GM18519 (cell line): ENCODE results near the gene TM9SF2.

ENCODE experiments used
- ATAC-seq: cut with Tn5 transposase; IDR thresholded peaks from one replicate; pipeline ENCODE4 v1.9.1; 2021; ENCODE audit warnings: mild to moderate bottlenecking, moderate library complexity; ENCODE audit not compliant: unreplicated experiment, low FRiP score

The TM9SF2 gene

DNA sequence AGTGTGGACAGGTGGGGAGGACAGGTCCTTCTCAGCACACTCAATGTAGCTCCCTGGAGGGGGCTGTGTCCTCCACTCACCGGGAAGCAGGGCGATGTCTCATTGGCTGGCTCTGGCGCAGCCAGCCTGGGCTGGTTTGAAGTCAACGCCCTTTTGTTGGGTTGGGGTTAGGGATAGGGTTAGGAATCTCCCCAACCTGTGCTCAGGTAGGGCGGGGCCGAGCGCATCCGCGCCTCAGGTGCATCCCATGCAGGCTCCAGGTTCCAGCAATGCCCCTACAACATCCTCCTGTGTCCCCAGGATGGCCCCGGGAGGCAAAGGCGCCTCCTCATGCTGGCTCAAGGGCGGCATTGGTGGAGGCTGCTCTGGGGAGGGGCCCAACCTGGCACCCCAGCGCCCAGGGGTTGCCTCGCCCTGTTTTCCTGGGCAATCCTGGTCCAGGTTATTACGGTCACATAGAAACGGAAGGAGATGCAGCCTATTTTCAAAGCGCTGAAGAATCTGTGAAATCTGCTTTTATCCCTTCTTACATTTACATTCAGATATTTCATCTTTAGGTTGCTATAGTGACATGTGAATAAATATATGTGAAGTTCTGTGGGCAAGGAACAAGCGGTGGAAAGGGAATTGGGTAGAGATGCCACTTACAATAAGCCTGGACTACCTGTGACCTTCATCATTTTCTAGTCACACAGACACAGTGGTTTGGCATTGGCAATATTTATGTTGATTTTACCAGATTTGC, 74.3 kb downstream of the TM9SF2 start:
- ATAC-seq: no peak

DNA sequence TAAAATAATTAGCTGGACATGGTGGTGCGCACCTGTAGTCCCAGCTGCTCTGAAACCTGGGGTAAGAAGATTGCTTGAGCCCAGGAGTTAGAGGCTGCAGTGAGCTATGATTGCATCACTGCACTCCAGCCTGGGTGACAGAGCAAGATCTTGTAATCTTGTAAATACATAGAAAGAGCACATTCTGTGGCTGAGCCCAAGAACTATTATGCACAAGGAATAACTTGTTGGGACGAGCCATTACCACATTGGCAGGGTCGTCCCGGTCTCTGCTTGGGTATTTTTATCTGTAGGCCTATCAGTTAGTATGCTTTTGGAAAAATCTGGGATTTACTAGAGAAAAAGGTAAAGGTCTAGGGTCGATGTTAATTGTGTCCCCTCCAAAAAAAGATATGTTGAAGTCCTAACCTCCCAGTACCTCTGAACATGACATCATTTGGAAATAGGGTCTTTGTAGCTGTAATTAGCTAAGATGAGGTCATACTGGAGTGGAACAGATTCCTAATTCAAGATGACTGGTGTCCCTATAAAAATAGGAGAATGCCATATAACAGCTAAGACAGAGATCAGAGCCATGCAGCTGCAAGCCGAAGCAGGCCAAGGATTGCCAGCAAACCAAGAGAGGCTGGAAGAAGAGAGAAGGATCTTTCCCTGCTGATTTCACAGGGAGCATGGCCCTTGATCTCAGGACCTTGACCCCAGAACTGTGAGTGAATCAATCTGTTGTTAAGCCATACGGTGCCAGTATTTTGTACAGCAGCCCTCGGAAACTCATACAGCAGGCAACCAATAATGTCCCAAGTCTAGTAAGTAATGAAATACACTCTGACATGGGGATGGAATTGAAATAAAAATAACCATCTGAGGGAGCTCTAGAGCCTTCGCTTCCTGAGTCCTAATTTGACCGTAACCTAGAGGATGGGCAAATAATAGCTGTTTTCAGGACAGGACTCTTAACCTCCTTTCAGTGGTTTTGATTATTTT, 77.0 kb downstream of the TM9SF2 start:
- ATAC-seq: no peak

DNA sequence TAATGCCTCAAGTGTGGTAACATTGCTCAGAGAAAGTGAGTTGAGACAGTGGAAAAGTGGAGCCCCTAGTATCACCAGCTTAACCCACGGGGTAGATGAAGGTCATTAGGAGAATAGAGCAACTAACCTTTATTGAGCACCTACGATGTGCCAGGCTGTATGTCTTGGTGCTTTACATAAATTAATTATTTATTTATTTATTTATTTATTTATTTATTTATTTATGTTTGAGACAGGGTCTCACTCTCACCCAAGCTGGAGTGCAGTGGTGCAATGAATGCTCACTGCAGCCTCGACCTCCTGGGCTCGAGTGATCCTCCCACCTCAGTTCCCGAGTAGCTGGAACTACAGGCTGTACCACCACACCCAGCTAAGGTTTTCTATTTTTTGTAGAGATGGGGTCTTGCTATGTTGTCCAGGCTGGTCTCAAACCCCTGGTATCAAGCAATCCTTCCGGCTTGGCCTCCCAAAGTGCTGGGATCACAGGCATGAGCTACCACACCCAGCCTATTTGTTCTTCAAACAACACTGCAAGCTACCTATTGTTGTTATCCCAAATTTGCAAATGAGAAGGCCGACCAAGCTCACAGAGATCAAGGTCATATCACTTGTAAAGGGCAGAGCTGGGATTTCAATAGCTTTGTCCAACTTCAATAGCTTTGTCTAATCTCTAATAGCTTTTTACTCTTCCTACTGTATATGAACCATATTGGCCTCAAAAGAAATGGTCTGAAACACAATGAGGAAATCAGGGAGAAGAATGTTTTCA, 79.4 kb downstream of the TM9SF2 start:
- ATAC-seq: no peak

DNA sequence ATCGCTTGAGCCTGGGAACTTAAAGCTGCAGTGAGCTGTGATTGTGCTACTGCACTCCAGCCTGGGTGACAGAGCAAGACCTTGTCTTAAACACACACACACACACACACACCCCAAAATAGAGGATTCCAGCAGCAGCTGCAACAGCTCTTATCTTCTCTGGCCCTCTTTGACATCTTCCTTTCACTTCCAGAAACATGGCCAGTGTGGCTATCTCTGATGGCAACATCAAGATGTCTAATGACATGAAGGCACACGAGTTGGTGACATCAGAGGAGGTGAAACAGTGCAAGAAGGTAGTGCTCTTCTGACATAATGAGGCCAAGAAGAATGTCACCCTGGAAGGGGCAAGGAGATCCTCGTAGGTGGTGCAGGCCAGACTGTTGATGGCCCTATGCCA, 81.2 kb downstream of the TM9SF2 start:
- no peak for ATAC-seq

DNA sequence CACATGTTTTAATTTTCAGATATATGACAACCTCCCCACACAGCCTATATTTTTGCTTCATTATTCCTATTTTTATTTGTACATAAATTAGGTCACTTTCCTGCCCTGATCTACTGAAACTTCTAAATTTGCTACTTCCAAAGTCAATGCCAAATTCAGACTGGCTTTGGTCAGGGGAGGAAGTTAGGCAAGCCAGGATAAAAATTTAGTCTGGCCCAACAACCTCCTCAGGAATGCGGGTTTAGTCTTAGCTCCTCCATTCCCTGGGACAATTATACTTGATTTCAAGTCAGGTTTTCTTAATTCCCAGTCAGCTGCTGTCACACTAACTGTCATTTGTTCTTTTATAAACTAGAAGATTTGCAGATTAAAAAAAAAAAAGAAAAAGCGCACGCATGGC, 84.3 kb downstream of the TM9SF2 start:
- ATAC-seq: no peak

DNA sequence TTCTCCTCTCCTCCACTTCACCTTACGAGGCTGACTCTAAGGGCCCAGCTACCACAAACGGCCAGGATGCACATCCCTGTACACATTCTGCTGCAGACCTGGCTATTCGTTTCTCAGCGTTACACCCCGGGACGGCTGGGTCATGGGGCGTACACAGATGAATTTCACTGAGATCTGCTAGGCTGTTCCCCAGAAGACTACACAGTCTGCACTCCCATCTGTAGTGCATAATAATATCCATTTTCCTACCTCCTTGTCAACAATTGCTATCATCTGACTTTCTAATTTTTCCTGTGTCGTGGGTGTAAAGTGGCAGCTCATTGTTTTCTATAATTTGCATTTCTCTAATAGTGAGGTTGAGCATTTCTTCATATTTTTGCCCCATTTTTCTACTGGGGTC, 85.7 kb downstream of the TM9SF2 start:
- no peak for ATAC-seq

DNA sequence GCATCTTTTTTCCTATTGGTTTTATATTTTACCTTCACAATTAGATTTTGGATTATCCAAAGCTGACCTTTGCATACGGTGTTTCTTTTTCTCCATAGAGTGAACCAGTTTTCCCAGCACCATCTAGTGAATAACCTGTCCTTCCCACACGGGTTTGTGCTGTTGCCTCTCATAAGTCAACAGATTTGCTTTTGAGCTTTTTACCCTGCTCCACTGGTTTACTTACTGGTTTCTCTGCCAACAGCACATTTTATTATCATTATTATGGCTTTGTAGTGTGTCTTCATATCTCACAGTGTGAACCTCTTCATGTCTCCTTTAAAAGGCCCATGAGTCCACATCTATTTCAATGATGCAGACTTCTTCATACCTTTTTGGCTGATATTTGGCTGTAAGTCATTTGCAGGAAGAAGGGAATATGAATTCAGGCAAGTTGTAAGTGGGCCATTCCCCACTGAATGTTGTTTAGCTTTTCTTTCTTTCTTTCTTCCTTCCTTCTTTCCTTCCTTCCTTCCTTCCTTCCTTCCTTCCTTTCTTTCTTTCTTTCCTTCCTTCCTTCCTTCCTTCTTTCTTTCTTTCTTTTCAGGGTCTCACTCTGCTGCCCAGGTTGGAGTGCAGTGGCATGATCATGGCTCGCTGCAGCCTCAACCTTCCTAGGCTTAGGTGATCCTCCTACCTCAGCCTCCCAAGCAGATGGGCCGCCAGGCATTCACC, 86.8 kb downstream of the TM9SF2 start:
- ATAC-seq: no peak

DNA sequence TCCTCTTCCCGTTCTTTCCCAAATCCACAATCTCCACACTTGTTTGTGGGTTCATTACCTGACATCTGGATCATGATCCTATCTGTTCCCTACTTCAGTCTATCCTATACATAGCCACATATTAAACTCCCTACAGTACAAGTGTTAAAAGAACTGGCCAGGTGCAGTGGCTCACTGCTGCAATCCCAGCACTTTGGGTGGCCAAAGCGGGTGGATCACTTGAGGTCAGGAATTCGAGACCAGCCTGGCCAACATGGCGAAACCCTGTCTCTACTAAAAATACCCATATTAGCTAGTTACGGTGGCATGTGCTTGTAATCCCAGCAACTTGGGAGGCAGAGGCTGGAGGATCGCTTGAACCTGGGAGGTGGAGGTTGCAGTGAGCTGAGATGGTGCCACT, 88.3 kb downstream of the TM9SF2 start:
- ATAC-seq: no peak

DNA sequence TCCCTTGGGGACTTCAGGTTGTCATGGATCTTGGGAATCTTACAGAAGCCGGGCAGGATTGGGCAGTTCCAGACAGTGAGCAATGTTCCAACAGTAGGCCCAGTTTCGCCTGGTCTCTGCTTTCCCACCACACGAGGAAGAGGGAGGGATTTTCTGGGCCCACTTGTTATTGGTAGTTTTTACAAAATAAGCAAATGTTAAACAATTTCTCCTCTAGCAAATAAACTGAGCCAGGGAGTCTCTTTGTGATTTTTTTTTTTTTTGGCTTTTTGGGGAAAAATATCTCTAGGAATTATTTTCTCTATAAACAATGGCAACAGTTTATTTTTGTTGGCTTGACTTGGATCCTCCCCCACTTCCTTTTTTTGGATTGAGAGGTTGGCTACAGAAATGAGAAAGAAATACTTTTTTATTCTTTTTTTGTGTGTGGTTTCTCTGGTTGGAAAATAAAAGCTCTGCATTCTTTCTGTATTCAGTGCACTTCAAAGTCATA, 89.3 kb downstream of the TM9SF2 start:
- ATAC-seq: no peak

DNA sequence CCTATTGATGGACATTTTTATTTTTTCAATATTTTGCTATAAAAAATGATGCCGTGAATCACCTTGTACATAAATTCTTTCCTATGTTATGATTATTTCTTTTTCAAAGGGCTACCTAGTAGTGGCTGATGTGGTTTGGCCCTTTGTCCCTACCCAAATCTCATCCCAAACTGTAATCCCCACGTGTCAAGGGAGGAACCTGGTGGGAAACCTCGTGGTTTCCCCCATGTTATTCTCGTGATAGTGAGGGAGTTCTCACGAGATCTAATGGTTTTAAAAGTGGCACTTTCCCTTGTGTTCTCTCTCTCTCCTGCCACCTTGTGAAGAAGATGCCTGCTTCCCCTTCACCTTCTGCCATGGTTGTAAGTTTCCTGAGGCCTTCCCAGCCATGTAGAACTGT, 94.9 kb downstream of the TM9SF2 start:
- ATAC-seq: no peak

DNA sequence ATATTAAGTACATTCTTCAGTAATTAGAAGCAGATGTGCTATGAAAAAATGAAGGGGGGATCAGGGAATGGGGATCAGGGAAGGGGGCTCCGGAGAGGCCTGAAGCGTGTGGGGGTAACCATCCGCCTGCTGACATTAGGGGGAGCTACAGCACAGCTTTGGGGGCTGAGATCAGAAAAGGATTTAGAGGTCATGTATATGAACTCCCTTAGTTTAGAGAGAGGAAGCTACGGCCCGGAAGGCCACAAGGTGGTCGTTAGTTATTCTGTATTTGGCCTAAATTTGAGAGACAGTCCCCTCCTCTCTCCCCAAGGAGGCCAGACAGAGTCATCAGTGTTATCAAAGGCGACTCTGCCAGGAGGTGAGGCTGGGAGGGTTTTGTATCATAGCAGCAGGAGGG, 99.0 kb downstream of the TM9SF2 start:
- no peak for ATAC-seq

DNA sequence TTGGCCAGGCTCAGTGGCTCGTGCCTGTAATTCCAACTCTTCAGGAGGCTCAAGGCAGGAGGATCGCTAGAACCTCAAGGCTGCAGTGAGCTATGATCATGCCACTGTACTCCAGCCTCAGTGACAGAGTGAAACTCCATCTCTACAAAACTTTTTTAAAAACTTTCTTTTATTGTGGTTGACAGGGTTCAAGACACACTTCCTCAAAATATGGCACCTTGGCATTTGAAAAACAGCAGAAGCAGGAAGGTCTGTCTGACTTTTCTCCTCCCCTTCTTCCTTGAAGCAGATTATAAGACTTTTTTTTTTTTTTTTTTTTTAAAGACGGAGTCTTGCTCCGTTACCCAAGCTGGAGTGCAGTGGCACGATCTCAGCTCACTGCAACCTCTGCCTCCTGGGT, 100.3 kb downstream of the TM9SF2 start:
- ATAC-seq: no peak

DNA sequence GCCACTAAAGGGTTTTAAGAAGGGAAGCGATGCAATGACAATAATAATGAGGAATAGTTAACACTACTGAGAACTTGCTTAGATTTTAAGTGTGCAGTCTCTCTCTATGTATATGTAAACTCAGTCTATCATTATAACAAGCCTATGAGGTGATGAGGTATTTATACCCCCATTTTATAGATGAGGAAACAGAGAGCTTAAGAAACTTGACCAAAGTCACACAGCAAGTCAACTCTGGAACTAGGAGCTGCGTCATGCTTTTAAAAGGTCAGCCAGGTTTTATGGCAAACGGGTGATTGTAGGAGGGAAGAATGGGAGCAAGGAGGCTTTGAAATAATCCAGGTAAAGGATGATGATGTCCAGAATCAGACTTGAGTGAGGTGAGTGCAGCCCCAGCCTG, 103.4 kb downstream of the TM9SF2 start:
- ATAC-seq: no peak

DNA sequence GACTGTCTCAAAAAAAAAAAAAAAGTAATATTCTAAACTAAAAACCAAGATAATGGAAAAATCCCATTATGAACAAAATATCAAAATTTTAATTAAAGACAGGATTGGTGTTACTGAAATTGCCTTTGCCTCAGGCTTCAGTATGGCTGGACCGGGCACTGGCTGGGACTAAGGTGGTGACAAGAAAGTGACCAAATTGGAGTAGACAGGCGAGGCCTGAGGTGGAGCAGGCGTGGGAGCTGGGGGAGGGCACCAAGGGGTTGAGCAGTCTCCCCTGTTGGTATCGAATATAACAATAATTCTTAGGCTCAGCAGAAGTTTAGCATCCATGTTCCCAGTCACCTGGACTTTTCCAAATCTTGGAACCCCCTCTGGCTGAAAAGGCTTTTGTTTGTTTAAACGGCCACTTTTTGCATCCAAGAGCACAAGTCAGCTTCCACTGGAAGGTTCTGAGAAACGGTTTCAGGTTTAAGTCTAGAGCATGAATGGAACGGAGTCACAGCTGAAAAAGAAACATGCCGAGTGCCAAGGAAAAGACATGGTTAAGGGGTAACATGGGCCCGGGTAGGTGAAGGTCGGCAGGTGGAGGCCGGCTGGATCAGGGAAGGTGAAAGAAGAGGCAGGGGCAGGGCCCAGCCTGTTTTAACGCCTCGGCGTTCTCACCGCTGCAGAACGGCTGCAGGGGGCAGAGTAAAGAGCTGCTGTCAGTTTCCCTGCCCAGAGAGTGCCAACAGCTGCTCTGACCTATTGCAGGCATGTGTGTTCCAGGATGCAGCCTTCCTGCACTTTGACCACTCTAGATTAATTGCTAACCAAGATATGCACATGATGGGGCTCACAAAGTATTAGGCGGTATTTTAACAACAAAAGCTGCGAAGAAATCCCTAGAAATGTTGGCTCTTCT, 104.4 kb downstream of the TM9SF2 start:
- ATAC-seq: peak; percentile 37

DNA sequence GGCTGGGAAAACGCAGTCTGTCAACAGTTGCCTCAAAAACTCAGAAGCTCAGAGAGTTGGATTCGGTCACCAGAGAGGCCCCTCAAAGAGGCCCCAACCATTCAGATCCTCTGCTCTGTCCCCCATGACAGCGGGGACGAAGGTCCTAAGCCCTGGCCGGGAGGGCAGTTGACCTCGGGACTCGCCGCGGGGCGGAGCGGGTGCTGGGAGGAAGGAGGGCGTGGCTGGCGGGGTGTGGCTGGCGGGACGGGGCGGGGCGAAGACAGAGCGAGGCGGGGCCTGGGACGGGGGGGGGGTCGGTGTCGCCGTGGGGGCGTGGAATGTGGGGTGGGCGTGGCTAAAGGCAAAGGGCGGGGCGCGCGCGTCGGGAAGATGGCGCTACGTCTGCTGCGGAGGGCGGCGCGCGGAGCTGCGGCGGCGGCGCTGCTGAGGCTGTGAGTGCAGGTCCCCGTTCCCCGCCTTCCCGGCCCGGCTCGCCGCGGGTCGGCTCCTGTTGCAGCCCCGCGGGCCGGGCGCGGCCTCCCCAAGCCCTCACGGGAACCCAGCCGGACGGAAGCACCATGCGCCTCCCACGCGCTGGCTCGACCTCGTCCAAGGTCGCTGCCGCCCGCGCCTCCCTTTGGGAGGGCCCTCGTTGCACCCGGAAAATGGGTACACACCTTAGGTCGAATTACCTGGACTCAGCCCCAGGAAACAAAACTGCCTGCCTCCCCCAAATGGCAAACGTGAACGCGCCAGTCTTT, 105.2 kb downstream of the TM9SF2 start, which contains the start of gene CLYBL:
Gene CLYBL, plus strand, starts transcription at position 367 of the 743 bp plus-strand sequence.
- peak; percentile 73 for ATAC-seq

DNA sequence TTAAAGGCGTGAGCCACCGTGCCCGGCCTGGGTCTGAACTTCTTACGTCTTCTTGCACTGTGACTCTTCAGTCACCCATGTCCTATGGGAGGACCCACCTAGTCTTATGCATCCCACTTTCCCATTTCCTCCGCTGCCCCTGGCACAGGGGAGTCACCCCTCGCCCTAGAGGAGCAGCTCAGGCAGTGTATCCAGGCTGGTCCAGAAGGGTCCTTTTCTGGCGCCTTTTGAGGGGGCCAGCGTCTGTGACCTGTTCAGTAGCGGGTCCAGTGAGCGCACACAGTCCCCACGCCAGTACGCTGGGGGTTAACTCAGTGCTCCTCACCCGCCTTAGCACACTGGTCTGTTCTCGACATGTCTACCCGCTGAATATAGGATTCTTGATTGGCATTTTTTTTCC, 107.1 kb downstream of the TM9SF2 start:
- ATAC-seq: no peak

DNA sequence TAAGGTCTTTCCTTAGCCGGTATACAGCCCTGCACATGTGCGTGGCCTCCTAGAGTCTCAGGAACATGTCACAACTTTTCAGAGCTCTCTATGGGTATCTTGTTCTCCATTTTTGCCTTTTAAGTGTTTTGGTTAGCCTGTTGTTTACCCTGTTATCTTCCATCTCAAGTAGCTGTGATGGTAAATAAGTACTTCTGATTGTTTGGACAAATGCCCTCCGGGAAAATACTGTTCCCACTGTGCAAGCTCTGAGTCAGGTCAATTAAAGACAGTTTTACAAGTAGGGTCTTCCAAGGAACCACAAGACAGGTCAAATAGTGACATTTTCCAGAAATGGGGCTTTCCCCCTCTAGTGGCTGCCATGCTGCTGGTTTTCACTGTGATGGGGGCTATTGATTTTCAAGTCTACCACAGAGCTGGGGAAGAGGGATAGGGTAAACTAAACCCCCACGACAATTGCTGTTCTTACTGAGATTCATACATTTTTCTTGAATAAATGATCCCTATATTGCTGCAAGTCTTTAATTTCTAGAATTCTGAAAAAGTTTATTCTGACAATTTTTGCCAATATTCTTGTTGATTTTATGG, 109.5 kb downstream of the TM9SF2 start:
- no peak for ATAC-seq
